Sigmoid colon (tissue), 7 donors: ENCODE results near the gene UMPS. TPM values are rescaled to one million over a fixed set of nuclear protein-coding genes. Genes with fewer than 3 reads are reported as not detected.

Source experiments
- DNase-seq: peaks from one replicate; pipeline ENCODE4 v3.0.0-alpha.2; 2019
- H3K27ac ChIP-seq, 4 donors: fragments of 200-600 bp; sonication (generic); one replicate each; pipeline ENCODE4 v1.5.1; 2016 to 2019; ENCODE audit warnings: mild to moderate bottlenecking in 1 of 4
- H3K27me3 ChIP-seq, 3 donors: fragments of 200-600 bp; sonication (generic); one replicate each; pipeline ENCODE4 v1.5.1; 2019; ENCODE audit warnings: mild to moderate bottlenecking in 1 of 3
- H3K36me3 ChIP-seq, 4 donors: fragments of 200-600 bp; sonication (generic); one replicate each; pipeline ENCODE4 v1.5.1; 2016 to 2019
- H3K4me1 ChIP-seq, 4 donors: fragments of 200-600 bp; sonication (generic); one replicate each; pipeline ENCODE4 v1.5.1; 2017 to 2019
- H3K4me3 ChIP-seq, 4 donors: fragments of 200-600 bp; sonication (generic); one replicate each; pipeline ENCODE4 v1.5.1; 2017 to 2019; ENCODE audit warnings: mild to moderate bottlenecking in 2 of 4, moderate library complexity in 1 of 4
- H3K9me3 ChIP-seq, 4 donors: fragments of 200-600 bp in 3 of 4; sonication (generic) in 3 of 4; one replicate each; pipeline versions ENCODE4 v1.5.1 to v1.6.1; 2013 to 2019
- CTCF ChIP-seq, 4 experiments: fragments of 450-650 bp in 3 of 4; fragments of 200-600 bp in 1 of 4; IDR thresholded peaks; one replicate each; pipeline ENCODE4 v1.5.1; 2016 to 2019; ENCODE audit warnings: antibody characterized with exemption in 4 of 4, mild to moderate bottlenecking in 3 of 4, moderate library complexity in 2 of 4
- EP300 ChIP-seq, 4 donors: sonication (generic); formaldehyde crosslinking; IDR thresholded peaks; one replicate each; pipeline ENCODE4 v1.6.1; 2017; ENCODE audit warnings: antibody characterized with exemption in 4 of 4
- POLR2A ChIP-seq, 2 donors: fragments of 450-650 bp; IDR thresholded peaks; one replicate each; pipeline ENCODE4 v1.6.1; 2016; ENCODE audit warnings: antibody characterized with exemption in 2 of 2, mild to moderate bottlenecking in 2 of 2, moderate library complexity in 2 of 2
- POLR2AphosphoS5 ChIP-seq, 4 donors: sonication (generic); formaldehyde crosslinking; IDR thresholded peaks; one replicate each; pipeline ENCODE4 v1.6.1; 2017; ENCODE audit warnings: antibody characterized with exemption in 4 of 4
- WGBS, 2 donors: extraction: QIAGEN DNeasy Blood & Tissue Kit; methylation state at CpG; one replicate each; pipeline ENCODE4 v1.1.7; 2013; 5-methylcytosine and 5-hydroxymethylcytosine counted together
- intact Hi-C: fragments of 100-400 bp; cut with DNase I; formaldehyde crosslinking; loops from one replicate; pipeline ENCODE4 v1.15.1; 2023
- polyA plus RNA-seq, 3 donors: library from polyadenylated mRNA; stranded (reverse); fragments of 200-250 nt; gene quantifications; one replicate each; pipeline ENCODE4 v1.2.3, GENCODE V29; 2013
- total RNA-seq, 4 donors: library from RNA; depleted of rRNA; stranded (reverse); fragments of >200 nt; gene quantifications; one replicate each; pipeline ENCODE4 v1.1.0, GENCODE V29; 2016
- donor health status: healthy with polysubstance abuse.
- donor health status: Bipolar disorder and iron deficiency.
- donor health status: healthy.

Gene UMPS
- total RNA-seq = 10 to 100 TPM; 16.7 to 22.4 (median 19.8) TPM
- polyA plus RNA-seq = 10 to 100 TPM; 18.0 to 25.1 (median 20.3) TPM

- WGBS, 2 donors = 1% methylated on average over 44 of the region's 44 CpGs
- peaks cover 0 to 31% (median 20%) of the 10 kb centered on the region in 4 donors for H3K4me1 ChIP-seq
- peak within 1 kb of the TSS; percentile 66 to 94 (median 92) for H3K4me3 ChIP-seq
- no peaks in the 10 kb centered on the region for H3K9me3 ChIP-seq
- TF ChIP-seq POLR2AphosphoS5 (IDR thresholded peaks at IDR 0.05) (peak; percentile 69 to 89 (median 82)), POLR2A (IDR thresholded peaks at IDR 0.05) (peak; percentile 16 to 46), EP300 (IDR thresholded peaks at IDR 0.05) (peak in 1 of 4 donors; percentile 16), CTCF (IDR thresholded peaks at IDR 0.05) (no peak)
- peaks cover 0 to 3% (median 0%) of the 10 kb centered on the region in 3 donors for H3K27me3 ChIP-seq
- DNase-seq = peak; percentile 94
- H3K27ac ChIP-seq = peak within 1 kb of the TSS; percentile 71 to 82 (median 80)
- peaks cover 0 to 3% (median 0%) of the 10 kb centered on the region in 4 donors for H3K36me3 ChIP-seq
- intact Hi-C loops = no loop called here
These were observed at the start of gene UMPS for GRCh38 chr3:124730129-124730940. UMPS (plus strand) TSS chr3:124730452; CDS start chr3:124730472, 20 bp downstream.

- TF ChIP-seq POLR2AphosphoS5 (IDR thresholded peaks at IDR 0.05) (no peak), EP300 (IDR thresholded peaks at IDR 0.05) (no peak), CTCF (IDR thresholded peaks at IDR 0.05) (no peak), POLR2A (IDR thresholded peaks at IDR 0.05) (no peak)
- Histone ChIP-seq H3K27ac (no peak overlapping the region), H3K4me3 (no peak overlapping the region), H3K9me3 (no peaks in the 10 kb centered on the region), H3K4me1 (no peaks in the 10 kb centered on the region), H3K36me3 (no peaks in the 10 kb centered on the region), H3K27me3 (no peaks in the 10 kb centered on the region)
- no peak for DNase-seq
- intact Hi-C loops = no loop called here
- 89 to 92% methylated on average over 4 of the region's 4 CpGs for WGBS, 2 donors
These were observed 49.7 kb upstream of the UMPS start for GRCh38 chr3:124680521-124680920.

GRCh38 chr3:124682263-124682662, 48.0 kb upstream of the UMPS start:
- TF ChIP-seq POLR2A (IDR thresholded peaks at IDR 0.05) (no peak), CTCF (IDR thresholded peaks at IDR 0.05) (no peak), EP300 (IDR thresholded peaks at IDR 0.05) (no peak), POLR2AphosphoS5 (IDR thresholded peaks at IDR 0.05) (no peak)
- Histone ChIP-seq H3K36me3 (no peaks in the 10 kb centered on the region), H3K4me3 (no peak overlapping the region), H3K4me1 (no peaks in the 10 kb centered on the region), H3K9me3 (no peaks in the 10 kb centered on the region), H3K27ac (no peak overlapping the region), H3K27me3 (no peaks in the 10 kb centered on the region)
- WGBS, 2 donors = 83 to 88% methylated on average over 2 of the region's 2 CpGs
- intact Hi-C loops = no loop called here
- no peak for DNase-seq

GRCh38 chr3:124684459-124684858, 45.8 kb upstream of the UMPS start:
- TF ChIP-seq POLR2AphosphoS5 (IDR thresholded peaks at IDR 0.05) = no peak
- no peak for TF ChIP-seq POLR2A (IDR thresholded peaks at IDR 0.05)
- H3K27ac ChIP-seq = no peak overlapping the region
- intact Hi-C loops = no loop called here
- H3K4me3 ChIP-seq = no peak overlapping the region
- no peaks in the 10 kb centered on the region for H3K27me3 ChIP-seq
- no peak for DNase-seq
- WGBS, 2 donors = 80 to 87% methylated on average over 7 of the region's 7 CpGs
- no peaks in the 10 kb centered on the region for H3K36me3 ChIP-seq
- H3K4me1 ChIP-seq = peaks cover 0 to 3% (median 0%) of the 10 kb centered on the region in 4 donors
- H3K9me3 ChIP-seq = no peaks in the 10 kb centered on the region

GRCh38 chr3:124685067-124685466, 45.2 kb upstream of the UMPS start:
- Histone ChIP-seq H3K27ac (no peak overlapping the region), H3K4me3 (no peak overlapping the region), H3K9me3 (no peaks in the 10 kb centered on the region), H3K4me1 (peaks cover 0 to 3% (median 0%) of the 10 kb centered on the region in 4 donors), H3K36me3 (no peaks in the 10 kb centered on the region), H3K27me3 (no peaks in the 10 kb centered on the region)
- WGBS, 2 donors = 81 to 82% methylated on average over 5 of the region's 5 CpGs
- intact Hi-C loops = no loop called here
- no peak for DNase-seq
- no peak for TF ChIP-seq EP300 (IDR thresholded peaks at IDR 0.05)
- TF ChIP-seq POLR2AphosphoS5 (IDR thresholded peaks at IDR 0.05) = no peak
- TF ChIP-seq POLR2A (IDR thresholded peaks at IDR 0.05) = no peak
- no peak for TF ChIP-seq CTCF (IDR thresholded peaks at IDR 0.05)
